GM18873 (cell line): ENCODE measurements around the gene SKAP1.
"Not testable (repeated sequence)": the region's sequence is repeated elsewhere in the genome, so short reads cannot be mapped to it uniquely, and the experiment has no call there.

ENCODE experiments used
- ATAC-seq: cut with Tn5 transposase; IDR thresholded peaks from one replicate; pipeline ENCODE4 v1.9.1; 2021; ENCODE audit warnings: mild to moderate bottlenecking, moderate library complexity, moderate number of reproducible peaks; ENCODE audit not compliant: unreplicated experiment, low FRiP score

The SKAP1 gene

DNA sequence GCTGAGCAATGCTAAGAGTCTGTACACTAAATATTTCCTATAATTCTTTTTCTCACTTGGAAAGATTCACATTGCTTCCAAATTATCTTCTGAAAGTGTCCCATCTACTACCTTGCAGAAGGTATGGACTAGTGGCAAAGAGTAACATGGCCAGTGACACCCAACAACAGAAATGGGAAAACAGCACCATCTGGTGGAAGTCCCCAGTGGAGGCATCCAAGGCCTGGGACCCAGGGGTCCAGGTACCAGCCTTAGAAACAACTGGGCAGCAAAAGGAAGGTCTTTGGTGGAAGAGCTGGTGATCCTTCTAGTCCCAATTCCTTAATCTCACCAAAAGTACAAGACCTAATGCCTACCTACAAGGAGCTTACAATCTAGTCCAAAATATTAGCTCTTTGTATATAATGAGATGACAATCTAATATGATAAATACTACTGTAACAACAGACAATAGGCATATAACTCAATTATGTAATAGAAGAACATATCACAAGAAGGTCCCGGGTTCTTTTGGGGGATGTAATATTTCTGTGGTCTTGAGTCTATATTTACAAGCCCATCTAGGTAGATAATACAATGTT, 55.3 kb downstream of the SKAP1 start:
- ATAC-seq: no peak

DNA sequence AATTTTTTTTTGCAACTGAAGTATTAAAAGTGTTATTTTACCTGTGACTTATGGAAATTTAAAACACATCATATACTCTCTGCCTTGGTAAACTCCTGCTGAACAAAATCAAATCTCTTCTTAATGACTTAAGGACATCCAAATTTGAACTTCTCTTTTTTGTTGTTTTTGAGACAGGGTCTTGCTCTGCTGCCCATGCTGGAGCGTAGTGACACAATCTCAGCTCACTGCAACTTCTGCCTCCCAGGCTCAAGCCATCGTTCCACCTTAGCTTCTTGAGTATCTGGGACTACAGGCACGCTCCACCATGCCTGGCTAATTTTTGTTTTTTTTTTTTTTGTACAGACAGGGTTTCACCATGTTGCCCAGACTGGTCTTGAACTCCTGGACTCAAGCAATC, 56.1 kb downstream of the SKAP1 start:
- no peak for ATAC-seq

GRCh38 chr17:48373130-48373830, 56.7 kb downstream of the SKAP1 start:
- ATAC-seq: no peak

DNA sequence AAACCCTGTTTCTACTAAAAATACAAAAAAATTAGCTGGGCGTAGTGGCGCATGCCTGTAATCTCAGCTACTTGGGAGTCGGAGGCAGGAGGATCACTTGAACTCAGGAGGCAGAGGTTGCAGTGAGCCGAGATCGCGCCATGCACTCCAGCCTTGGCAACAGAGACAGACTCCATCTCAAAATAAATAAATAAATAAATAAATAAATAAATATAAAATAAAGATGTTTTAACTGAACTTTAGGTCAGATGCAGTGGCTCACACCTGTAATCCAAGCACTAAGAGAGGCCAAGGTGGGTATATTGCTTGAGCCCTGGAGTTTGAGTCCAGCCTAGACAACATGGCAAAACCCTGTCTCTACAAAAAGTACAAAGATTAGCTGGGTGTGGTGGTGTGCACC, 61.0 kb downstream of the SKAP1 start:
- ATAC-seq: not testable (repeated sequence)

DNA sequence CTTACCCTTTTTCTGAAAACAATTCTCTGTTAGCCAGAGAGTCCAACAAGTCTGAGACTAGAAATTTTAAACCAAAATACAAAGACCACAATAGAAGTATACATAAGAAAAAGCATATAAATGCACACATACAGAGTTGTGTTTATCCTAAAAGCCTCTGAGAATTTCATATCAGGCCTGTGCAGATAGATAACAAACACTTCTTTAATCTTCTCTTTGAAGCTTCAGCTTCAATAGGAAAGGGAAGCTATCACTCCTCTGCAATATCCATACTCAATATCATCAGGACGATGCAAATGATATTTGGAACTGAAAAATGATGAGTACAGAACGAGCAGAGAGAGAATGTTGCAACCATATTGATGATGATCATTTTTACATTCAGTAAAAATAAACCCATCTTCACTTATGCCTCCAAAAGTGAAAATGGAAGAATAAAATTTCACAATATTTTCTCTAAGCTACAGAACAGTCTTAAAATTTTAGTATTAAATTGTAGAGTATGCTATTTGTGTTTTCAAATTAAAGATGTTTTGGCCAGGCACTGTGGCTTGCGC, 61.6 kb downstream of the SKAP1 start:
- ATAC-seq: no peak

DNA sequence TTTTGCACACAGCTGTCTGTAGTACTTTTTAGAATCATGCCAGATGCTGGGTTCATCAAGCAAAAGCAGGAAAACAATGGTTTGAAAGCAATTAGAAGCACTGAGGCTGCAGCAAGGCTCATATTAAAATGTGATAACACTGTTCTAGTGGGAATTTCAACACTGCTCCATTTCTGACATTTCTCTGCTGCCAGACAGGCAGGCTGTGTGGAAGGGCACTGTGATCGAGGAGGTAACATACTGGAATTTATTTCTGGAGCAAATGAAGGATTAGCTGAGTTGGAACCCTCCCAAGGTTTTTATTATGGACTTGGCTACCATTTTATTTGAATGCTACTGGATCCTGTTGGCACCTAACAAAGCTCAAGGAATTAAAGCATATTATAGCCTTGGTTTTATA, 66.9 kb downstream of the SKAP1 start:
- ATAC-seq: no peak

- not testable (repeated sequence) for ATAC-seq
These were observed 69.0 kb downstream of the SKAP1 start for GRCh38 chr17:48360861-48361633.

DNA sequence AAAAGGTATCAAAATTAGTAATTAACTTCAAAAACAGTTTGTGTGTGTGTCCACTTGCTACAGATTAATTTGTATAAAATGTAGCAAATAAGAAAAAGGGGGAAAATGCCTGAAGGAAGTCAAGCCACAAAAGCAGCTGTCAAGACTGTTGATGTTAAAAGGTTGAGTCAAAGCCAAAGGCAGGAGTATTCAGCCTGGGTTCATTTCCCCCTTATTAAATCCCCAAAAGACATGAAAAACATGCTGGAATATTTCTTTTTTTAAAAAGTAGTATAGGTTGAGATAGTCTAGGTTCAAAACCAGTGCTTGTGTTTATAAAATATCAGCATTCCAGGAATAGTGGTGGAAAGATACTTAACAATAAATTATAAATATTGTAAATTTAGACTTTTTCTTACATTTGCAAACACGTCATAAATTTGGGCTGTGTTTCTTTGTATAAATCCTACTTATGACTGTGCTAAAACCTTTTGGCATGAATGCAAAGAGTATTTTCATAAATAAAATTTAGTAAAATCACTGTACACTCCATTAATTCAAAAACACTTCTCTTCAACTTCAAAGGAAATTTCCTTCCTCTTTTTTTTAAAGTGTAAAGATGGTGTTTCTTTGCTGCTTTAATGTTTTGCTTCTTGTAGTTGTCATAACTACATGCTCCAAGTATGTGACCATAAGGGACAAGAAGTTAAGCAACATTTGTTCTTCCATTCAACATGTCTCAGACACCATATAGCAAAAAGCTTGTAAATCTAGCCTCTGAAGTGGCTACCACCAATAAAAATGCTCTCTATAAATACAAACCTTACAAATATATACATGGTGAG, 72.0 kb downstream of the SKAP1 start:
- no peak for ATAC-seq

- ATAC-seq: no peak
These were observed 73.1 kb downstream of the SKAP1 start for GRCh38 chr17:48356866-48357265.

- ATAC-seq: no peak
These were observed 77.4 kb downstream of the SKAP1 start for GRCh38 chr17:48352630-48353029.

- ATAC-seq: no peak
These were observed 78.1 kb downstream of the SKAP1 start for GRCh38 chr17:48351911-48352332.

- no peak for ATAC-seq
These were observed 81.7 kb downstream of the SKAP1 start for GRCh38 chr17:48348352-48348751.

DNA sequence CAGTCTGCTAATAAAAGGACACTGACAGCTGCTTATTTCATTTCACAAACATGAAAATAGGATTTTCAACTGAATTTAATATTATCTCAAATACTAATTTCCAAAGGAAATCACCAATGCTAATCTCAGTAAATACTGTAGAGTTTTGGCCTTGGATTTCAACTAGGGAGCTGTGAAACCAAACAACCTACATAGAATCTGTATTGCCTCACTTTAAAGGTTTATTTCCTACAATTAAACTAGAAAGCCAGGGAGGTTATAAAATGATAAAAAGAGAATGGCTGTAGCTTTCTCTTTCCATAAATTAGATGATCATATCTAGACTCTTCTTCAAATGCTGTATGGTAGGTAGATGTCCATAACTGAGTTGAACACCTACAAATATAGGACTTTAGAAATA, 82.8 kb downstream of the SKAP1 start:
- ATAC-seq: no peak

GRCh38 chr17:48344251-48344650, 85.8 kb downstream of the SKAP1 start:
- ATAC-seq: no peak

GRCh38 chr17:48340916-48341315, 89.1 kb downstream of the SKAP1 start:
- no peak for ATAC-seq

DNA sequence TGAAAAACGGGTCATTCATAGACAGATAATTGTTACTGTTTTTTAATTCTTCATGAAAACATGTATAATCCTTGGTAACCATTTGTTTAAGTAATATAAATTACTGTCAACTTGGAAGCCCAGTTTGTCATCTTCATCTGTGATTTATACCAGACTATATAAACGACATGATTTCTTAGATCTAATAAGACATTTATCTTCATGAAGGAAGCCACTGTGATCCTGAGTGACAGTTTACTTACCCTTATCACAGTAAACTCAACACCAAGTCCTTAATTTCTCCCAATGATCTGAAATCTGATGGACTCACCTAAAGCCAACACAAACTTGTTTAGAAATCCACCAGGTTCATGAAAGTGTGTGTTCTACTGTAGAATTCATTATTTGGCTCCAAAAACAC, 91.3 kb downstream of the SKAP1 start:
- no peak for ATAC-seq

DNA sequence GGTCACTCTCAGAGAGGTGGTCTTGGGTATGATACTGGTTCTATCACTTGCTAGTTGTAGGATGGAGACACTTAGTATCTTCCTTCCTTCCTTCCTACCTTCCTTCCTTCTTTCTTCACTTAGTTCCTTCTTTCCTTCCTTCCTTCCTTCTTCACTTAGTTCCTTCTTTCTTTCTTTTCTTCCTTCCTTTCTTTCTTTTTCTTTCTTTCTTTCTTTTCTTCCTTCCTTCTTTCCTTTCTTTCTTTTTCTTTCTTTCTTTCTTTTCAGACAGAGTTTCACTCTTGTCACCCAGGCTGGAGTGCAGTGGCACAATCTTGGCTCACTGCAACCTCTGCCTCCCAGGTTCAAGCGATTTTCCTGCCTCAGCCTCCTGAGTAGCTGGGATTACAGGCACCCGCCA, 92.1 kb downstream of the SKAP1 start:
- not testable (repeated sequence) for ATAC-seq

DNA sequence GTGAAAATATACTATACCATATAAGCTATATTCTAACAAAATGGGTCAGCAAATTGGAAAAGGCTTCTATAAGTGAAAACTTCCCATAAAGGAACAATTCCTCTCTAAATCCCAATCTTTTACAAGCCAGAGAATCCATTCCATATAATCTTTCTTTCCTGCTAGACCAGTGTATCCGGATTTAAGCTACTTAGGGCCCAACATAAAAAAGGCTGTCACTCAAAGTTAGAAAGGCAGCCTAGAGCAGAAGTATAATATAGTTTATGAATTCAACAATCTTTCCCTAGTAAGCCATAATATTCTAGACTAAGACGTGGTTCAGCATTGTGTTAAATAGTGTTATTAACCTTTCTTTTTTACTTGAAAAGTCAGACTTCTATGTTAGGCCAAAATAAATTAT, 93.0 kb downstream of the SKAP1 start:
- ATAC-seq: no peak

GRCh38 chr17:48335858-48336500, 94.0 kb downstream of the SKAP1 start:
- ATAC-seq: no peak
